GM19438 (cell line): ENCODE results near the gene LSM3.
"Not testable (repeated sequence)": the region's sequence is repeated elsewhere in the genome, so short reads cannot be mapped to it uniquely, and the experiment has no call there.

ENCODE experiments used
- ATAC-seq: cut with Tn5 transposase; IDR thresholded peaks from one replicate; pipeline ENCODE4 v1.9.1; 2021; ENCODE audit warnings: low read depth; ENCODE audit not compliant: unreplicated experiment

LSM3 gene

DNA sequence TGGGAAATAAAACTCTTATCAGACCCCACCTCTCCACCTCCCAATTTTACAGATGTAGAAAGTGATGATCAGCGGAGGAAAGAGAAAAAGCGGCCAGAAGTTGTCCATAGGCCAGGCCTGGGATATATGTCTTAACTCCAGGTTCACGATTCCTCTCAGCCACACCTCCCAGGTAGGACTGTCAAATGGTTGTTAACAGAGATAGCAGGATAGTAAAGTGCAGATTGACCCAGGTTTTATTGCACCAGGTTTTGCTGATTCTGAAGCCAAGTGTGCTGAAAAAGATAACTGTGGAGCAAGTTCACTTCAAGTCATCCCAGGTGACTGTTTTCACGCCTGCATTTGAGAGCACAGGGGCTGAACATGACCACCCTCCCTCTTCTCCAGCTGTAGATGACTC is 36.1 kb downstream of the LSM3 start:
- no peak for ATAC-seq

GRCh38 chr3:14216257-14217048 is 37.8 kb downstream of the LSM3 start:
- no peak for ATAC-seq

GRCh38 chr3:14218355-14218754 is 39.7 kb downstream of the LSM3 start:
- ATAC-seq: no peak

DNA sequence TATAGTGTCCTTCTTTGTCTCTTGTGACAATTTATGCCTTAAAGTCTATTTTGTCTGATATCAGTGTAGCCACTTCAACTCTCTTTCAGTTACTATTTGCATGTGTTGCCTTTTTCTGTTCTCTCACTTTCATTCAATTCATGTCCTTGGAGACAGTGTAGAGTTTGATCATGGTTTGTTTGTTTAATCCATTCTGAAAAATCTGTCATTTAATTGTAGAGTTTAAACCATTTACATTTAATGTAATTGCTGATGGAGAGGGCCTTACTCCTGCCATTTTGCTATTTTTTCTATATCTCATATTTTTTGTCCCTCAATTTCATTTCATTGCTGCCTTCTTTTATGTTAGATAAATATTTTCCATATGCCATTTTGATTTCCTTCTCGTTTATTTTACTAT is 42.3 kb downstream of the LSM3 start:
- ATAC-seq: no peak

GRCh38 chr3:14221902-14222301 is 43.3 kb downstream of the LSM3 start:
- no peak for ATAC-seq

DNA sequence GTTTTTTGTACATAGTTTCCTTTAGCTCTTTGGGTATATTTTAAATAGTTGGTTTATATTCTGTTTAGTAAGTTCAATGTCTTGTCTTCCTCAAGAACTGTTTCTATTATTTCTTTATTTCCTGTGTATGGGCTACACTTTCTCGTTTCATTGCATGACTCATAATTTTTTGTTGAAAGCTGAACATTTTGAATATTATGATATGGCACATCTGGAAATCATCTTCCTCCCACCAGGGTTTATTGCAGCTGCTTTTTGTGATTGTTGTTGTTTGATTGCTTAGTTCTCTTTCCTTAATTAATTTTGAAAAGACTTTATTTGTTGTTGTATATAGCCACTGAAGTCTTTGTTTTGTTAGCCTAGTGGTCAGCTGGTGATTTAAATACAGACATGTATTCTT is 43.8 kb downstream of the LSM3 start:
- ATAC-seq: no peak

DNA sequence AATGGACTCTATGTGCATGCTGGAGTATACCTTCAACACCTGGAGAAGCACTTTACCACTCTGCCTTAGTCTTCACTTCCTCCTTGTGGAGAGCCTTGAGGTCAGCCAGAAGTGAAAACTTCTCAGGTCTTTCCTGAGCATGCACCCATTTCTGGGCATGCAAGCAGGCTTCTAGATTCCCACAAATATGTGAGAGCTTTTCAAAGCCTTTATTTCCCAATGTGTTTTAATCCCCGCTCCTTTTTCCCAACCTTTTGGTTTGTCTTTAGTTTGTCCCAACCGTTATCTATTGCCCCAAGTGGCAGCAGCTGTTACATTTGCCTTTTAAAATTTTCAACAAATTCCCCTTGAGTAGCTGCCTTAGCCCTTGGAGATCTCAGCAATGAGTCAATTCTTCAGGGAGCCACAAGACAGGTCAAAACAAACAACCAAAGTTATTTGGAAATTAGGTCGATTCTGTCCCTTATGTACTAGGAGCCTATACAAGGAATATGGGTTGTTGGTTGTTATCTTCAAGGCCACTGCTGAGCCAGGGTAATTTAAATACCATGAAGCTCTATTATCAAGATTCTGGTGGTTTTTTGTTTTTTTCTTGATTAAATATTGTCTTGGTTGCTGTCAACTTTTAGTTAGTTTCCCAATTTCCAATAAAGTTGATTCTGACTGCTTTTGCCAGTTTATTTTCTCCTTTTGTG is 44.4 kb downstream of the LSM3 start:
- ATAC-seq: no peak

- ATAC-seq: no peak
Observed at GRCh38 chr3:14223595-14223994, 45.0 kb downstream of the LSM3 start.

GRCh38 chr3:14224895-14225294 is 46.3 kb downstream of the LSM3 start:
- no peak for ATAC-seq

DNA sequence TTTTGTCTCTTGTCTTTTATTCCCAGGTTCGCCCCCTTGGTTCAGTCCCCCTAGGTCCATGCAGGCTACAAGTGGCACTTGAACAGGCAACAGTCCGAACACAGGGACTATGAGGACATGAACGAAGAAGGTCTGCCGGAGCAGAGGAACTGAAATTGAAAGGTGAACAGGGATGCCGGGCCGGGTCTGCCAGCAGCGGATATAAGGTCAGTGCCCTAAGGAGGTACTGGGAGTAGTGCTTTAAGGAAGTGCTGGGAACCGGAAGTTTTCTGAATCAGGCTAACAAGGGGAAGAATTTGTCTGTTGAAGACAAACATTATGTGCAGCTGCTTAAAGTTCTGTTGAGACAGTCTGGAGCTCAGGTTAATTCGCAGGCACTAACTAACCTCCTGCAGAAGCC is 46.8 kb downstream of the LSM3 start:
- ATAC-seq: no peak

- ATAC-seq: not testable (repeated sequence)
Observed at GRCh38 chr3:14226351-14226750, 47.7 kb downstream of the LSM3 start.

DNA sequence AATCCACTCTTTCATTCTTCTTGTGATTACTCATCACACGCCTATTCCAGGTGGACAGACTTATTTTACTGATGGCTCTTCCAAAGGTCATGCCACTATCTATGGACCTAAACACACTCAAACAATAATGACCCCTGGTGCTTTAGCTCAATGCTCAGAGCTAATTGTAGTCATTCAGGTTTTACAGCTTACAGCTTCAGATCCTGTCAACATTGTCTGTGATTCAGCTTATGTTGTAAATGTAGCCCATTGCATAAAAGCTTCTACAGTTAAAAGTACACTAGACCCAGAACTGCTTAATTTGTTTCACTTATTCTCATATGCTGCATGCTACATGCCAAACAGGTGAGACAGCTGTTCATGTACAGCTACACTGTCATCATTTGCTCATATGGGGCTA is 49.2 kb downstream of the LSM3 start:
- no peak for ATAC-seq

- ATAC-seq: no peak
Observed at GRCh38 chr3:14228681-14229470, 50.3 kb downstream of the LSM3 start.

GRCh38 chr3:14229695-14230094 is 51.1 kb downstream of the LSM3 start:
- ATAC-seq: not testable (repeated sequence)

DNA sequence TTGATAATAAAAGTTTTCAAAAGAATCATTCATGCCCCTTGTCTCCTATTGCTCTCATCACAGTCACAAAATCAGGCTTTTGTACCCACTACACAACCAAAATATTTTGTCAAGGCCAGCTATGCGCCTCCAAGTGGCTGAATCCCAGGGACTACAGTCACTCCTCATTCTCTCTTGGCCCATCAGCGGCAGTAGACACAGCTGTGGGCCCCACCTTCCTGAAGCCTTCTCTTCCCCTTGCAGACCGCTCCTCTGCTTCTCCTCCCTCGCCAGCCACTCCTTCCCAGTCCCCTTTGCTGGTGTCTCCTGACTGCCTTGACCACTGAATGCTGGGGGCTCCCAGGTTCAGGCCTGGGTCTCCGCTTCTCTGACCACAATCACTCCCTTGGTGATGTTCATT is 52.1 kb downstream of the LSM3 start:
- no peak for ATAC-seq

- no peak for ATAC-seq
Observed at GRCh38 chr3:14231145-14231990, 52.8 kb downstream of the LSM3 start.

DNA sequence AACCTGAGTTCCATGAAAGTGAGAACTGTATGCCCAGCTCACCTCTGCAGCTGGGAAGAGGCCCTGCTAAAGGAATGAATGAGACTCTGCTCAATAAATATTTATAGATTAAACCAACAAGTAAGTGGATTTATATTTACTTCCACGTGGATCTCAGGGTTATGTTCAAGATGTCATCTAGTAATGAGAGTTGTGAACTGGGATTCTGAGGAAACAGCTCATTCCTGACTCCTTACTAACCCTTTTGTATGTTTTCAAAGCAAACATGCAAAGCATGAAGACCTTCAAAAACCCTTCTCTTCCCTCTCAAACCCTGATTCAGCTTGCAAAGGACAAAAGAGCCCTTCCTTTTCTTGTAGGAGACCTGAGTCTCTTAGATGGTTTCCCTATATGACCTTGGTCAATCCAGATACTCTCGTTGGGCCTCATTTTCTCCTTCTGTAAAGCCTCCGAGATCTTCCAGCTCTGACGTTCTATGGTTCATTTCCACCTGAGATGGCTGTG is 53.4 kb downstream of the LSM3 start:
- no peak for ATAC-seq

DNA sequence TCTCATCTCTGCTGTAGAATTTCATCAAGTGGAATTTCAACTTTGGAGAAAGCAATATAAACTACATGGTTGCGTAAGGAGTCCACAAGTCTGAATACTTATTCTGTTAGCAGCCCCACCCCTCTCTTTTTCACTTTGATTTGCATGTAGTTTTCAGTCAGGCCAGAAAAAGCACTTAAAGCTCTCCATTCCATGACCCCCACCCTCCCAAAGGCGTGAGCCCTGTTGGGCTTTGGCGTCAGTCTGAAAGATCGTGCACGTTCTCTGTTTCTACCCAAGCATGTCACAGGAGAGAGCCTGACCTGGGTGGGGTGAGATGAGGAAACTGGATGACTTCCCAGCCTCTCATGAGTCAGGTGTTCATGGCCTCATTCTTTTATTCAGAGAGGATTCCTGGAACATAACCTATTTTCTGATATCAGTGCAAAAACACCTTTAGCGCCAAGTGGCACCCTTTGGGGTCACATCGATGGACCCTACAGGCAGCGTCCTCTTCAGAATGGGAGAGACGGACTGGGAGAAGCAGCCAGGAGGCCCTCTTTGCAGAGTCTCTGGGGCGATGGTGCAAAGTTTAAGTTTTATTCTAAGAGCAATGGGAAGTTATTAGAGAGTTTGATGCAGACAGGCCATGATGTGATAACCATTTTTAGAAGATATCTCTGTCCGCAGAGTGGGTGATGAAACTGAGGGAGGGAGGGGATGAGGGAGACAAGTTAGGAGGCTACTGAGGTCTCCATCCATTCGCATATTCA is 55.8 kb downstream of the LSM3 start:
- no peak for ATAC-seq

DNA sequence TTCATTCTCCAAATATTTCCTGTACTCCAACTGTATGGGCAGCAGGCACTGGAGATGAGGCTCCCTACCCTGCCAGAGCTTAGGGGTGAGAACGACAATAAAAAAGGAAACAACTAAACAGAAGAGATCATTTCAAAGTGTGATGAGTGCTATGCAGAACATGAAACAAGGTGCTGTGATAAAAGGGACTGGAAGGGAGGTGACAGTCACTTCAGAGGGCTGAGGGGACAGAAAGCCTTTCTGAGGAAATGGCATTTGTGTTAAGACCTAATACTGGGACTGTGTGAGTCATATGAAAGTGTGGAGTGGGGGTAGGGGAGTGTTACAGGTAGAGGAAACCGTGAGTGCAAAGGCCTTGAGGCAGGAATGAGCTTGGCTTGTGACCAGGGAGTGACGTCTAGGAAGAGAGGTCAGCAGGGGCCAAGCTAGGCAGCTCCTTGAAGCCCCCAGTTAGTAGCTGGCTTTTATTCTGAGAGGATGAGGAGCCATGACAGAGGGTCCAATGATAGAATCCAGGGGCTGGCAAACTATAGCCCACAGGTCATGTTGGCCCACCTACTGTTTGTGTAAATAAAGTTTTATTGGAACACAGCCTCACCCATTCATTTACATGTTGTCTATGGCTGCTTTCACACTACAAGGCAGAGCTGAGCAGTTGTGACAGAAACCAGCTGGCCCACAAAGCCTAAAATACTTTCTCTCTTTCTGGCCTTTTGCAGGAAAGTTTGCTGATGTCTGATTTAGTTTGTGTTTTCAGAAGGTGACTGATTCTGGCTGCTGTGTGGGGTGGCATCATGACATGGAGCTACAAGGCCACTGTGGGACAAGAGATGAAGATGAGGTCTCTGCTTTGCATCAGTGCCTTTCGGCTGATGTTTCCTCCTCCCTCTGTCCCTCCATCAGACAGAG is 56.6 kb downstream of the LSM3 start:
- no peak for ATAC-seq
